SU-DHL-6 (cell line): ENCODE measurements around the gene MARCO.

Source experiments
- H2AFZ ChIP-seq: fragments of 200-600 bp; sonication (generic); 2 replicates; pipeline ENCODE4 v1.6.1; 2014; ENCODE audit warnings: low read depth, mild to moderate bottlenecking, moderate library complexity, mixed read lengths, antibody characterized with exemption, low read length; ENCODE audit not compliant: severe bottlenecking
- H3F3A ChIP-seq: fragments of 200-600 bp; shearing (Covaris generic); 2 replicates; pipeline ENCODE4 v1.6.0; 2016; ENCODE audit warnings: antibody characterized with exemption, mild to moderate bottlenecking; ENCODE audit not compliant: insufficient read depth
- H3K27ac ChIP-seq: fragments of 200-600 bp; sonication (generic); 2 replicates; pipeline ENCODE4 v1.5.1; 2016; ENCODE audit warnings: low read depth, mild to moderate bottlenecking, low read length, moderate library complexity, mixed read lengths
- H3K27me3 ChIP-seq: fragments of 200-600 bp; sonication (generic), shearing (Covaris generic); 2 replicates; pipeline ENCODE4 v1.6.0; 2014; ENCODE audit warnings: mild to moderate bottlenecking, low read length
- H3K36me3 ChIP-seq: fragments of 200-600 bp; sonication (generic); 2 replicates; pipeline ENCODE4 v1.6.1; 2014; ENCODE audit warnings: mild to moderate bottlenecking, low read length, mixed read lengths
- H3K4me2 ChIP-seq: fragments of 300-600, 200-600 bp; shearing (Covaris generic), sonication (generic); 2 replicates; pipeline ENCODE4 v1.6.0; 2014; ENCODE audit warnings: low read length, low read depth, mild to moderate bottlenecking; ENCODE audit not compliant: poor library complexity, severe bottlenecking
- H3K4me3 ChIP-seq: fragments of 200-600 bp; sonication (generic); 2 replicates; pipeline ENCODE4 v1.5.1; 2014; ENCODE audit warnings: antibody characterized with exemption, low read length, mild to moderate bottlenecking, mixed read lengths; ENCODE audit not compliant: insufficient read depth, poor library complexity, severe bottlenecking
- H3K79me2 ChIP-seq: fragments of 200-600 bp; sonication (generic); 2 replicates; pipeline ENCODE4 v1.6.1; 2014; ENCODE audit warnings: mild to moderate bottlenecking, low read length, moderate library complexity; ENCODE audit not compliant: insufficient read depth
- H3K9ac ChIP-seq: fragments of 200-600 bp; sonication (generic); 2 replicates; pipeline ENCODE4 v1.7.0; 2014; ENCODE audit warnings: mild to moderate bottlenecking, low read length
- H3K9me2 ChIP-seq: fragments of 200-600 bp; sonication (generic); replicated peaks from 2 replicates; pipeline ENCODE4 v1.6.1; 2014; ENCODE audit warnings: low read length; ENCODE audit not compliant: insufficient read depth
- H3K9me3 ChIP-seq: fragments of 200-600 bp; sonication (generic); 2 replicates; pipeline ENCODE4 v1.6.1; 2014; ENCODE audit warnings: low read length, mixed read lengths; ENCODE audit not compliant: insufficient read depth
- H4K20me1 ChIP-seq: fragments of 200-600 bp; sonication (generic); 2 replicates; pipeline ENCODE4 v1.6.1; 2014; ENCODE audit warnings: low read depth, mild to moderate bottlenecking, antibody characterized with exemption, low read length, moderate library complexity, mixed read lengths
- CTCF ChIP-seq: fragments of 200-600 bp; sonication (generic); IDR thresholded peaks from one replicate; pipeline ENCODE4 v1.5.1; 2017; ENCODE audit warnings: antibody characterized with exemption, mild to moderate bottlenecking, low read length, moderate library complexity; ENCODE audit not compliant: insufficient read depth, poor library complexity, severe bottlenecking
- EZH2phosphoT487 ChIP-seq: fragments of 200-600 bp; sonication (generic), shearing (Covaris generic); conservative IDR thresholded peaks from 2 replicates; pipeline ENCODE4 v1.6.1; 2018; ENCODE audit warnings: mild to moderate bottlenecking, antibody characterized with exemption, low read length, moderate library complexity, mixed read lengths

The MARCO gene

GRCh38 chr2:118936936-118937335, 5.1 kb upstream of the MARCO start:
- H3K9ac ChIP-seq = no peak overlapping the region

GRCh38 chr2:118937817-118938216, 4.2 kb upstream of the MARCO start:
- Histone ChIP-seq H4K20me1 (no peaks in the 10 kb centered on the region), H3K9me3 (no peaks in the 10 kb centered on the region), H3K27ac (no peak overlapping the region), H2AFZ (no peak overlapping the region), H3K36me3 (no peaks in the 10 kb centered on the region), H3K79me2 (no peaks in the 10 kb centered on the region), H3K9ac (no peak overlapping the region), H3K4me2 (no peak overlapping the region), H3F3A (no peaks in the 10 kb centered on the region), H3K4me3 (no peak overlapping the region), H3K9me2 (no peaks in the 10 kb centered on the region), H3K27me3 (no peaks in the 10 kb centered on the region)
- TF ChIP-seq CTCF = no peak
- no peak for TF ChIP-seq EZH2phosphoT487

More at GRCh38 chr2:118936936-118937335, 5.1 kb upstream of the MARCO start:
- H3K79me2 ChIP-seq = no peaks in the 10 kb centered on the region
- no peak overlapping the region for H3K27ac ChIP-seq
- H3K27me3 ChIP-seq = no peaks in the 10 kb centered on the region
- H4K20me1 ChIP-seq = no peaks in the 10 kb centered on the region
- H3K36me3 ChIP-seq = no peaks in the 10 kb centered on the region
- no peaks in the 10 kb centered on the region for H3F3A ChIP-seq
- H3K9me3 ChIP-seq = no peaks in the 10 kb centered on the region
- no peak overlapping the region for H3K4me3 ChIP-seq
- no peaks in the 10 kb centered on the region for H3K9me2 ChIP-seq
- no peak for TF ChIP-seq EZH2phosphoT487
- no peak for TF ChIP-seq CTCF
- no peak overlapping the region for H2AFZ ChIP-seq
- H3K4me2 ChIP-seq = no peak overlapping the region

- Histone ChIP-seq H4K20me1 (no peaks in the 10 kb centered on the region), H2AFZ (no peak overlapping the region), H3K36me3 (no peaks in the 10 kb centered on the region), H3K4me2 (no peak overlapping the region), H3K4me3 (no peak overlapping the region), H3K9me2 (no peaks in the 10 kb centered on the region), H3K27me3 (no peaks in the 10 kb centered on the region), H3K9me3 (no peaks in the 10 kb centered on the region), H3F3A (no peaks in the 10 kb centered on the region), H3K79me2 (no peaks in the 10 kb centered on the region), H3K9ac (no peak overlapping the region), H3K27ac (no peak overlapping the region)
- no peak for TF ChIP-seq EZH2phosphoT487
- TF ChIP-seq CTCF = no peak
These were observed 2.0 kb upstream of the MARCO start for GRCh38 chr2:118939994-118940393.
